Stimulated activated naive B cell treated with anti-CD40 and anti-IgM and Interleukin-4, amounts not matched to agents 10 μg/mL and 1 μg/mL and 100 μg/mL, for 72 hours (primary cell): ENCODE measurements around the gene SH2D3C.

Source experiments
- ATAC-seq, 2 donors: fragments of 150-1000 bp; cut with Tn5 transposase; replicated peaks; 2 replicates each; pipeline ENCODE4 v1.10.0; 2021; ENCODE audit warnings: moderate library complexity in 1 of 2
- DNase-seq: peaks from one replicate; pipeline ENCODE4 v3.0.0; 2021
- H3K27ac Mint-ChIP-seq: one replicate; pipeline ENCODE4 v1.8.0; 2022; ENCODE audit warnings: mild to moderate bottlenecking, mixed read lengths
- H3K27me3 Mint-ChIP-seq, 2 donors: one replicate each; pipeline ENCODE4 v1.8.0; 2022; ENCODE audit warnings: mixed read lengths in 2 of 2
- H3K36me3 Mint-ChIP-seq, 2 donors: one replicate each; pipeline ENCODE4 v1.8.0; 2022; ENCODE audit warnings: mixed read lengths in 2 of 2, mild to moderate bottlenecking in 1 of 2
- H3K4me1 Mint-ChIP-seq, 2 donors: one replicate each; pipeline ENCODE4 v1.8.0; 2022; ENCODE audit warnings: mixed read lengths in 2 of 2, mild to moderate bottlenecking in 1 of 2
- H3K4me3 Mint-ChIP-seq, 2 donors: one replicate each; pipeline ENCODE4 v1.8.0; 2022; ENCODE audit warnings: mild to moderate bottlenecking in 2 of 2, mixed read lengths in 2 of 2, moderate library complexity in 1 of 2
- H3K9me3 Mint-ChIP-seq, 2 donors: one replicate each; pipeline ENCODE4 v1.8.0; 2022; ENCODE audit warnings: mixed read lengths in 2 of 2, mild to moderate bottlenecking in 1 of 2

The SH2D3C gene

GRCh38 chr9:127712371-127712770, 66.1 kb downstream of the SH2D3C start:
- H3K4me3 Mint-ChIP-seq = peak overlapping the region in 1 of 2 donors; percentile 14
- H3K27me3 Mint-ChIP-seq = no peaks in the 10 kb centered on the region
- H3K9me3 Mint-ChIP-seq = no peaks in the 10 kb centered on the region

GRCh38 chr9:127711831-127712274, 66.6 kb downstream of the SH2D3C start:
- peaks cover 19 to 31% of the 10 kb centered on the region in 2 donors for H3K36me3 Mint-ChIP-seq
- no peak for ATAC-seq
- no peaks in the 10 kb centered on the region for H3K9me3 Mint-ChIP-seq
- H3K27ac Mint-ChIP-seq = no peak overlapping the region
- peaks cover 22 to 47% of the 10 kb centered on the region in 2 donors for H3K4me1 Mint-ChIP-seq
- no peaks in the 10 kb centered on the region for H3K27me3 Mint-ChIP-seq
- no peak for DNase-seq
- no peak overlapping the region for H3K4me3 Mint-ChIP-seq

More at GRCh38 chr9:127712371-127712770, 66.1 kb downstream of the SH2D3C start:
- peaks cover 19 to 31% of the 10 kb centered on the region in 2 donors for H3K36me3 Mint-ChIP-seq
- ATAC-seq = no peak
- DNase-seq = no peak
- no peak overlapping the region for H3K27ac Mint-ChIP-seq
- peaks cover 22 to 46% of the 10 kb centered on the region in 2 donors for H3K4me1 Mint-ChIP-seq

- Mint-ChIP-seq H3K9me3 (no peaks in the 10 kb centered on the region), H3K36me3 (peaks cover 19 to 31% of the 10 kb centered on the region in 2 donors), H3K27me3 (no peaks in the 10 kb centered on the region), H3K4me3 (no peak overlapping the region), H3K27ac (peak overlapping the region; percentile 67), H3K4me1 (peaks cover 20 to 45% of the 10 kb centered on the region in 2 donors)
- DNase-seq (no peak), ATAC-seq (no peak)
These were observed 67.2 kb downstream of the SH2D3C start for GRCh38 chr9:127711226-127711701.

GRCh38 chr9:127710204-127710783, 68.2 kb downstream of the SH2D3C start:
- DNase-seq = no peak
- peaks cover 15 to 39% of the 10 kb centered on the region in 2 donors for H3K4me1 Mint-ChIP-seq
- no peaks in the 10 kb centered on the region for H3K9me3 Mint-ChIP-seq
- H3K36me3 Mint-ChIP-seq = peaks cover 19 to 28% of the 10 kb centered on the region in 2 donors
- no peaks in the 10 kb centered on the region for H3K27me3 Mint-ChIP-seq
- no peak overlapping the region for H3K27ac Mint-ChIP-seq
- H3K4me3 Mint-ChIP-seq = no peak overlapping the region
- no peak for ATAC-seq

- peaks cover 21 to 28% of the 10 kb centered on the region in 2 donors for H3K36me3 Mint-ChIP-seq
- DNase-seq (no peak), ATAC-seq (no peak)
- no peaks in the 10 kb centered on the region for H3K9me3 Mint-ChIP-seq
- H3K4me3 Mint-ChIP-seq = no peak overlapping the region
- peaks cover 12 to 32% of the 10 kb centered on the region in 2 donors for H3K4me1 Mint-ChIP-seq
- H3K27ac Mint-ChIP-seq = no peak overlapping the region
- H3K27me3 Mint-ChIP-seq = no peaks in the 10 kb centered on the region
These were observed 69.4 kb downstream of the SH2D3C start for GRCh38 chr9:127708952-127709587.

- DNase-seq (no peak), ATAC-seq (peak; percentile 67 to 72)
- Mint-ChIP-seq H3K27ac (no peak overlapping the region), H3K4me1 (peaks cover 12 to 32% of the 10 kb centered on the region in 2 donors), H3K27me3 (no peaks in the 10 kb centered on the region), H3K4me3 (no peak overlapping the region), H3K36me3 (peaks cover 21 to 28% of the 10 kb centered on the region in 2 donors), H3K9me3 (no peaks in the 10 kb centered on the region)
These were observed 70.7 kb downstream of the SH2D3C start for GRCh38 chr9:127707766-127708165.

GRCh38 chr9:127706836-127707241, 71.6 kb downstream of the SH2D3C start, which contains the start of gene CFAP157:
CFAP157 (plus strand) TSS chr9:127706988; CDS start chr9:127707032, 44 bp downstream.
- H3K27ac Mint-ChIP-seq = no peak within 1 kb of the TSS
- DNase-seq = no peak
- ATAC-seq = no peak

GRCh38 chr9:127705577-127706379, 72.7 kb downstream of the SH2D3C start:
- H3K4me3 Mint-ChIP-seq = no peak overlapping the region
- no peaks in the 10 kb centered on the region for H3K9me3 Mint-ChIP-seq
- DNase-seq = no peak
- ATAC-seq = no peak
- no peaks in the 10 kb centered on the region for H3K27me3 Mint-ChIP-seq
- H3K27ac Mint-ChIP-seq = no peak overlapping the region
- peaks cover 4 to 18% of the 10 kb centered on the region in 2 donors for H3K4me1 Mint-ChIP-seq
- H3K36me3 Mint-ChIP-seq = peaks cover 9 to 17% of the 10 kb centered on the region in 2 donors

More at GRCh38 chr9:127706836-127707241, 71.6 kb downstream of the SH2D3C start, which contains the start of gene CFAP157:
- Mint-ChIP-seq H3K27me3 (no peaks in the 10 kb centered on the region), H3K9me3 (no peaks in the 10 kb centered on the region), H3K36me3 (peaks cover 15 to 25% of the 10 kb centered on the region in 2 donors), H3K4me1 (peaks cover 12 to 29% of the 10 kb centered on the region in 2 donors), H3K4me3 (no peak within 1 kb of the TSS)

GRCh38 chr9:127703289-127703946, 75.0 kb downstream of the SH2D3C start:
- no peaks in the 10 kb centered on the region for H3K9me3 Mint-ChIP-seq
- no peak overlapping the region for H3K4me3 Mint-ChIP-seq
- ATAC-seq (no peak), DNase-seq (no peak)
- H3K27me3 Mint-ChIP-seq = no peaks in the 10 kb centered on the region
- H3K4me1 Mint-ChIP-seq = peaks cover 16 to 29% of the 10 kb centered on the region in 2 donors
- H3K36me3 Mint-ChIP-seq = peaks cover 2 to 6% of the 10 kb centered on the region in 2 donors
- no peak overlapping the region for H3K27ac Mint-ChIP-seq

GRCh38 chr9:127700594-127701255, 77.7 kb downstream of the SH2D3C start:
- H3K27me3 Mint-ChIP-seq = no peaks in the 10 kb centered on the region
- ATAC-seq = no peak
- no peak overlapping the region for H3K4me3 Mint-ChIP-seq

GRCh38 chr9:127700140-127700539, 78.3 kb downstream of the SH2D3C start:
- H3K27ac Mint-ChIP-seq = peak overlapping the region; percentile 72

More at GRCh38 chr9:127700594-127701255, 77.7 kb downstream of the SH2D3C start:
- peaks cover 11 to 17% of the 10 kb centered on the region in 2 donors for H3K4me1 Mint-ChIP-seq
- H3K27ac Mint-ChIP-seq = no peak overlapping the region
- H3K36me3 Mint-ChIP-seq = peaks cover 2 to 5% of the 10 kb centered on the region in 2 donors
- no peaks in the 10 kb centered on the region for H3K9me3 Mint-ChIP-seq
- no peak for DNase-seq

GRCh38 chr9:127698985-127699670, 79.3 kb downstream of the SH2D3C start:
- peaks cover 11 to 17% of the 10 kb centered on the region in 2 donors for H3K4me1 Mint-ChIP-seq

More at GRCh38 chr9:127700140-127700539, 78.3 kb downstream of the SH2D3C start:
- Mint-ChIP-seq H3K36me3 (peaks cover 2 to 5% of the 10 kb centered on the region in 2 donors), H3K4me1 (peaks cover 11 to 17% of the 10 kb centered on the region in 2 donors), H3K4me3 (peak overlapping the region in 1 of 2 donors; percentile 51), H3K9me3 (no peaks in the 10 kb centered on the region), H3K27me3 (no peaks in the 10 kb centered on the region)
- DNase-seq = no peak
- ATAC-seq = no peak

GRCh38 chr9:127698386-127698785, 80.1 kb downstream of the SH2D3C start:
- H3K4me3 Mint-ChIP-seq = no peak overlapping the region
- H3K27me3 Mint-ChIP-seq = no peaks in the 10 kb centered on the region
- H3K36me3 Mint-ChIP-seq = peaks cover 10 to 14% of the 10 kb centered on the region in 2 donors
- DNase-seq = no peak
- no peak overlapping the region for H3K27ac Mint-ChIP-seq
- ATAC-seq = no peak
- H3K4me1 Mint-ChIP-seq = peaks cover 11 to 17% of the 10 kb centered on the region in 2 donors
- no peaks in the 10 kb centered on the region for H3K9me3 Mint-ChIP-seq

More at GRCh38 chr9:127698985-127699670, 79.3 kb downstream of the SH2D3C start:
- Mint-ChIP-seq H3K27me3 (no peaks in the 10 kb centered on the region), H3K9me3 (no peaks in the 10 kb centered on the region), H3K27ac (peak overlapping the region; percentile 92), H3K36me3 (peaks cover 5 to 9% of the 10 kb centered on the region in 2 donors), H3K4me3 (peak overlapping the region; percentile 79 to 82)
- ATAC-seq = peak; percentile 99 to 100
- peak; percentile 89 for DNase-seq
